ENCODE results near the gene PRRT2.
"Not testable (repeated sequence)": the region's sequence is repeated elsewhere in the genome, so short reads cannot be mapped to it uniquely, and the experiment has no call there.

The PRRT2 gene

DNA sequence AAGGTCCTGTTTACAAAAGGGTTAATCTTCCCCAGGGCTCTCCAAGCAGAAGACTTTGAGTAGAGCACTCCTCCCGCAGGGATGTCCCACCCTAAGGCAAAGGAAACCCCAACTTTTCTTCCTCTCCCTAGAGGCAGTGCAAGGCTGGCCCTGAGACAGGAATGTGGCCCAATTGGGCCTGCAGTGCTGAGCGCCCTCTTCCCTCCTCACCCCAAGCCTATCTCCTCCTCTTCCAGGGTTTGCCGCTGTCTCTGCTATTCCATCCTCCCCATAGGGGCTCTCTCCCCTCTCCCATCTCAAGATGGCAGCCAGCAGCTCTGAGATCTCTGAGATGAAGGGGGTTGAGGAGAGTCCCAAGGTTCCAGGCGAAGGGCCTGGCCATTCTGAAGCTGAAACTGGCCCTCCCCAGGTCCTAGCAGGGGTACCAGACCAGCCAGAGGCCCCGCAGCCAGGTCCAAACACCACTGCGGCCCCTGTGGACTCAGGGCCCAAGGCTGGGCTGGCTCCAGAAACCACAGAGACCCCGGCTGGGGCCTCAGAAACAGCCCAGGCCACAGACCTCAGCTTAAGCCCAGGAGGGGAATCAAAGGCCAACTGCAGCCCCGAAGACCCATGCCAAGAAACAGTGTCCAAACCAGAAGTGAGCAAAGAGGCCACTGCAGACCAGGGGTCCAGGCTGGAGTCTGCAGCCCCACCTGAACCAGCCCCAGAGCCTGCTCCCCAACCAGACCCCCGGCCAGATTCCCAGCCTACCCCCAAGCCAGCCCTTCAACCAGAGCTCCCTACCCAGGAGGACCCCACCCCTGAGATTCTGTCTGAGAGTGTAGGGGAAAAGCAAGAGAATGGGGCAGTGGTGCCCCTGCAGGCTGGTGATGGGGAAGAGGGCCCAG, 1.0 kb downstream of the PRRT2 start:
- DNase-seq: no peak

DNA sequence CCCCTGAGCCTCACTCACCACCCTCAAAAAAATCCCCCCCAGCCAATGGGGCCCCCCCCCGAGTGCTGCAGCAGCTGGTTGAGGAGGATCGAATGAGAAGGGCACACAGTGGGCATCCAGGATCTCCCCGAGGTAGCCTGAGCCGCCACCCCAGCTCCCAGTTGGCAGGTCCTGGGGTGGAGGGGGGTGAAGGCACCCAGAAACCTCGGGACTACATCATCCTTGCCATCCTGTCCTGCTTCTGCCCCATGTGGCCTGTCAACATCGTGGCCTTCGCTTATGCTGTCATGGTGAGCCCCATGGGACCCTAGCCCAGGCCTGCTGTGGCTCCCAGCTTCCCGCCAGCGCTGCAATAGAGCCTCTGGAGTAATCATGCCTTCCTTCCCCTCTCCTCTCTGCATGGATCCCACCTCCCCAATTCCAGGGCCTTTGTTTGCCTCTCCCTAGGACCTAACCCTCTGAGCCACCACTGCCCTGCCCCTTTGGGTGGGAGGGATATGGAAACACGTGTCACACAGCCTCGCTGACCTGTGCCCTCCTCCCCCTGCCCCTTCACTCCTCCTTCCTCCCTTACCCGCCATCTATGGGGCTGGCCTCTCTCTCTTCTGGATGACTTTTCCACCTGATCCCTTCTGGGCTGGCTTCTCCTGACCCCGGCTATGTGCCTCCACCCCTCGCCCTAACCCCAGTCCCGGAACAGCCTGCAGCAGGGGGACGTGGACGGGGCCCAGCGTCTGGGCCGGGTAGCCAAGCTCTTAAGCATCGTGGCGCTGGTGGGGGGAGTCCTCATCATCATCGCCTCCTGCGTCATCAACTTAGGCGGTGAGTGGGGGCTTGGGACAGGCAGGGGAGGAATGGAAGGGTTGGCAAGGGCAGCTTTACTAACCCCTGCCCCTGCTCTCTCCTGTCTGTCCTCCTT, 1.9 kb downstream of the PRRT2 start:
- DNase-seq: no peak

DNA sequence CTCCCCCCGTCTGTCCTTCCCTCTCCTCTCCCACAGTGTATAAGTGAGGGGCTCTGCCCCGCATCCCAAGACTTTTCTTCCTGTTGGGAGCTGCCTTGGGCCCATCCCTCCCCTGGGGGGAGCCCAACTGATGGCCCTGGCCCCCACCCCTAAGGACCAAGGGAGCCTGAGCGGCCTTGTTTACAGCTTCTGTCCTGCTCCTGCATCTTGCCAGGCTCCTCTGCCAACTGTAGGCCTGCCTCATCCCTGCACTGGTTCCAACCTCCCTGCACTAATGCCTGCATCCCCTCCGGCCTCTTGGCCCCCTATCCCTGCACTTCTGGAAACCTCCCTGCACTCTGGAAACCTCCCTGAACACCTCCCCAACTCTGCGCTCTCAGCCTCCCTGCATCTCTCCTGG, 2.6 kb downstream of the PRRT2 start:
- no peak for DNase-seq

DNA sequence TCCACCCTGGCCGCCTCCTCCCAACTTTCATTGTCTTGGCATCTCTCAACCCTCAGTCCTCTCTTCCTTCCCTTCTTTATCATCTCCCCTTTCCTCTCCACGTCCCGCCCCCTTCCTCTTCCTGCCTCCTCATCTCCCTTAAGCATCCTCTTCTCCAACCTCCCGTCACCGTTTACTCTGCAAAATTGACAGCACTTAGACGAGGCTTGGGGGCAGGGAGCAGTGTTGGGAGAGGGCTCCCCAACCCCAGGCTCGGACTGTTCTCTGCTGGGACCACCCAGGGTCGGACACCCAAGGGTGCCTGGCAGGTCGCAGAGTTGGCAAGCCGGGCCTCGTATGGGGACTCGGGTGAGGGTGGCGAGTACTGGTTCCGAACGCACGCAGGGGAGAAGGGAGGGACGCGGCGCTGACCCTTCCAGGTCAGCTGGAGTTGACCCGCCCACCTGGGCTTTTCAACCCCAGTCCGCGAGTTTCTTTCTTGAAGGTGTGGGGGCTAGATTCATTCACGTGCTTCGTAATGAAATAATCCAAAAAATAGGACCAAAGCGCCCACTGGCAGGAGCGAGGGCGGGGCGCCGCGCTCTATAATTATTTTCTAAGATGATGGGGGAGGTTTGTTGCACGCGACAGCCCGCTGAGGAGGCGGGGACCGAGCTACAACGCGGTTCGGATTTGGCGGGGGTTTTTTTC, 3.2 kb downstream of the PRRT2 start:
- peak; percentile 64 for DNase-seq

DNA sequence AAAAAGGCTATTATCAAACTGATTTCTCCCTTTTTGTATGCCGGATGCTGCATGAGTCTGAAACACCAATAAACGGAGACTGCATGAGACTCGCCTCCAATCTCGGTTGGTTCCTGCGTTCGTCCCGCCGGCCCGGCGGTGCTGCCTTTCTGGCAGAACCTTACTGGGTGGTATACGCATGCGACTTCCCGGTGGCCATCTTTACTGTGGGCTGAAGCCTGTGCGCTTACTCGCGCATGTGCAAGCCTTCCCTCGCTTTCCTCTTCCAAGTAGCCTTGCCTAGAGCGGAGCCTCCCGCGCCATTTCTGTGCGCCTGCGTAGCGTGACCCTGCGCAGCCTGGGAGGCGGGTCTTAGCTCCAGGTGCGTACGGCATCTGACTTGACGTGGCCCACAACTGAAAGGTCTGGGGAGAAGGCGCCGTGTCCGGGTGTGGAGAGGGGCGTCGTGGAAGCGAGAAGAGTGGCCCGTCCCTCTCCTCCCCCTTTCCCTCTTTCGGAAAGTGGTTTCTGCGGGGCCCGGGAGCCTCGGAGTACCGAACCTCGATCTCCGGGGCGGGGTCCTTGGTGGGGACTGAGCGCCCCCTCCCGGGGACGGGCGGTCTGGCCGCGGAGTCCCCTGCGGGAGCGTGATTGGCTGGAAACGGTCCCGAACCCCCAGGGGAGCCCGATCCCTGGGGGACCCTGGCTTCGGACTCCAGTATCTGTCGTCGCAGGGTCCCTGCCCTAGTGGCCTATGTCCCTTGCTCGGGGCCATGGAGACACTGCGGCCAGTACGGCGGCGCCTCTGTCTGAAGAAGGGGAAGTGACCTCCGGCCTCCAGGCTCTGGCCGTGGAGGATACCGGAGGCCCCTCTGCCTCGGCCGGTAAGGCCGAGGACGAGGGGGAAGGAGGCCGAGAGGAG, 4.0 kb downstream of the PRRT2 start, which contains the start of gene PAGR1:
TSS of gene PAGR1 (plus strand) at position 360 of the 901 bp plus-strand sequence. CDS start at position 734, 374 bp downstream.
- DNase-seq: peak; percentile 97

DNA sequence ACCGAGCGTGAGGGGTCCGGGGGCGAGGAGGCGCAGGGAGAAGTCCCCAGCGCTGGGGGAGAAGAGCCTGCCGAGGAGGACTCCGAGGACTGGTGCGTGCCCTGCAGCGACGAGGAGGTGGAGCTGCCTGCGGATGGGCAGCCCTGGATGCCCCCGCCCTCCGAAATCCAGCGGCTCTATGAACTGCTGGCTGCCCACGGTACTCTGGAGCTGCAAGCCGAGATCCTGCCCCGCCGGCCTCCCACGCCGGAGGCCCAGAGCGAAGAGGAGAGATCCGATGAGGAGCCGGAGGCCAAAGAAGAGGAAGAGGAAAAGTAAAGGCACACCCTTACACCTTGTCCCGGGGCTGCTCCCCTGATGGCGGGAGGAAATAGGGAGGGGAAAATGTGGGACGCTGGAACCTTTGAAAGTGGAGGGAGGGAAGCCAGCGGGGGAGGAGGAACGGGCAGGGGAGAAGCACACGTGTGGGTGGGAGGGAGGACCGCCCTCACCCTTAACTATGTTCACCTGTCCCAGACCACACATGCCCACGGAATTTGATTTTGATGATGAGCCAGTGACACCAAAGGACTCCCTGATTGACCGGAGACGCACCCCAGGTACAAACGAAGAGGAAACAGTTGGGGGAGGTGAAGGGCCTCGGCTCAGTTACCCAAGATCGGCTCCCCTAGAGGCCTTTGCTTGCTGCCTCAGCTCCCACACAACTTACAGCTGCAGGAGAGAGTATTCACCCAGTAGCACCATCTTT, 4.9 kb downstream of the PRRT2 start:
- DNase-seq: peak; percentile 58

DNA sequence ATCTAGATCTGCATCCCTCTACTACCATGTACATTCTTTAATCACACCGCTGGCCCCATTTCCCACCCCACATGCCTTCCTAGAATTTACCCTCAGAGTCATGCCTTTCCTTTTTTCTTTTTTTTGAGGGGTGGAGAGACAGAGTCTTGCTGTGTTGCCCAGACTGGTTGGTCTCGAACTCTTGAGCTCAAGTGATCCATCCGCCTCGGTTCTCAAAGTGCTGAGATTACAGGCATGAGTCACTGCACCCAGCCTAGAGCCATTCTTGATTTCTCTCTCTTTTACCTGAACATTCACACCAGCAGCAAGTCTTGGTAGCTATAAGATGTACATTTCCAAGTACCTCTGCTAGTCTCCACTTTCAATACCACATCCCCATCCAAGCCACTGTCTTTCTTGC, 6.1 kb downstream of the PRRT2 start:
- no peak for DNase-seq

DNA sequence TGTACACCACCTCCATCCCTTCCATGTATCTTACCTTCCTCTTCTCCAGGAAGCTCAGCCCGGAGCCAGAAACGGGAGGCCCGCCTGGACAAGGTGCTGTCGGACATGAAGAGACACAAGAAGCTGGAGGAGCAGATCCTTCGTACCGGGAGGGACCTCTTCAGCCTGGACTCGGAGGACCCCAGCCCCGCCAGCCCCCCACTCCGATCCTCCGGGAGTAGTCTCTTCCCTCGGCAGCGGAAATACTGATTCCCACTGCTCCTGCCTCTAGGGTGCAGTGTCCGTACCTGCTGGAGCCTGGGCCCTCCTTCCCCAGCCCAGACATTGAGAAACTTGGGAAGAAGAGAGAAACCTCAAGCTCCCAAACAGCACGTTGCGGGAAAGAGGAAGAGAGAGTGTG, 7.5 kb downstream of the PRRT2 start:
- no peak for DNase-seq

DNA sequence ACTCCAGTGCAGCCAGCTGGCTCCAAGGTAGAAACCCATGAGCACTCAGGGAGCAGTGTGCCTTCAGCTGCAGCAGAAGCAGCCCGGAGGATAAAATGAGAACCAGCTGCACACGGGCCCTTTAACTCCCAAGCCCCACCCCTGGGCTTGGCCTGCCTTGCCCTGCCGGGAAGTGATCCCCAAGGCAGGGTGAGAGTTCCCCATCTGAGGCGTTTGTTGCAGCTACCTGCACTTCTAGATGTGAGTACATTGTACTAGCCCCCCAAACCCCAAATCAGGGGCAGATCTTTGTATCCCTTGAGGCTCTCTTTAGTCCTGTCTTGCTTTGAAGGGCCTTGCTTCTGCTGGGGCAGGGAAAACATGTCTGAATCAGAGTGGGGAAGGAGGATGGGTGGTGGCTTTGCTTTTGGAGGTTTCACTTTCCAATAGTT, 8.3 kb downstream of the PRRT2 start, which contains the start of gene MVP:
TSS of gene MVP (plus strand) at position 192 of the 431 bp plus-strand sequence. CDS start 10,088 bp downstream, outside the sequence.
- peak; percentile 36 for DNase-seq

DNA sequence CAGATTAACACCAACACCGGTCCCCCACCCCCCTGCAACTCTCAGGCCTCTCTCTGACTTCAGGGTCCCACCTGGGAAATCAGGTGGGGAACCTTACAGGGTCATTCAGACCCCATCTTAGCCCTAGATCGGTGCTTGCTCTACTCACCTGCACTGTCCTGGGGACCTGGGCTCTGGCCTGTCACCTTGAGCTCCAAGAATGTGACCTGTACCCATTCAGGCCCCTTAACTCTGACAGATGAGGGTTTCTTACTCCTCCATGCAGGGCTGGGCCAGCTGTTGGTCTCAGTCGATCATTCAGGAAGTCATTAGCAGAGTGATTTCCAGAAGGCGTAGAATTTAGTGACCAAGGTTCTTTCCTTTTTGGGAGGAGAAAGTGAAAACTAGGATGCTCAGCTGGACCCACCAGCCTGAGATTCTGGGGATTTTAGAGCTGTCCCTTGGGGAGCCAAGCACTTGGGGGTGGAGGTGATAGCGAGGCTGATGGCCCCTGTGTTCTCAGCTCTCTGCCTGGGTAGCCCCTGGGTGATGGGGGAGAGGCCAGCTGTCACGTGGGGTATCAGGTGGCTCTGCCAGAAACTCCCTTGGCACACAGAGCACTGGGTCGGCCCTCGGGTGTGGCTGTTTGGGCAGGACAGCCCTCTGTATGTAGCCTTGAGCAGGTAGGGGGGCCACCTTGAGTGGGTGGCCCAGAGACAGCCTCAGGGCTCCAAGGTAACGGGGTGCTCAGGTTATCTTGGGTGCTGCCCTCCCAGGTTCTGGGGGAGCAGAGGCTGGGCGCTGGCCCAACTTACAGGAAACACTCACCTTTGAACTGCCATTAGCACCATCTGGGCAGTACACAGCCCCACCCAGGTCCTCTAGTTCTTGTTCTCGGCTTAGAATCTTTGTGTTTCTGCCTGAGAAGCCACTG, 9.0 kb downstream of the PRRT2 start:
- peak; percentile 42 for DNase-seq

DNA sequence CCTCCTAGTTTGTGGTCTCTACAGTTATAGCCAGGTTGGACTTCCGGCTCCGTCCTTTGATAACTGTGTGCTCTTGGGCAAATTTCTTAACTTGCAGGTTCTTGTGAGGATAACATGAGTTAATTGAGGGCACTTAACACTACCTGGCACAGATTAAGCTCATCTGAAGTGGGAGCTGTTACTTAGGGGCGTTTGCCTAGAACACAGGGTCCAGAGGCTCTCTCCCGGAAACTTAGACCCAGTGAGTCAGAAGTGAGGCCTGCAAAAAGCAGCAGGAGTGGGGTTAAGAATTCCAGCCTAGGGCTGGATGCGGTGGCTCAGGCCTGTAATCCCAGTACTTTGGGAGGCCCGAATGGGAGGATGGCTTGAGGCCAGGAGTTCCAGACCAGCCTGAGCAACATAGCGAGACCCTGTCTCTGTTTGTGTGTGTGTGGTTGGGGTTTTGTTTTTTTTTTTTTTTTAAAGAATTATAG, 9.7 kb downstream of the PRRT2 start:
- no peak for DNase-seq

DNA sequence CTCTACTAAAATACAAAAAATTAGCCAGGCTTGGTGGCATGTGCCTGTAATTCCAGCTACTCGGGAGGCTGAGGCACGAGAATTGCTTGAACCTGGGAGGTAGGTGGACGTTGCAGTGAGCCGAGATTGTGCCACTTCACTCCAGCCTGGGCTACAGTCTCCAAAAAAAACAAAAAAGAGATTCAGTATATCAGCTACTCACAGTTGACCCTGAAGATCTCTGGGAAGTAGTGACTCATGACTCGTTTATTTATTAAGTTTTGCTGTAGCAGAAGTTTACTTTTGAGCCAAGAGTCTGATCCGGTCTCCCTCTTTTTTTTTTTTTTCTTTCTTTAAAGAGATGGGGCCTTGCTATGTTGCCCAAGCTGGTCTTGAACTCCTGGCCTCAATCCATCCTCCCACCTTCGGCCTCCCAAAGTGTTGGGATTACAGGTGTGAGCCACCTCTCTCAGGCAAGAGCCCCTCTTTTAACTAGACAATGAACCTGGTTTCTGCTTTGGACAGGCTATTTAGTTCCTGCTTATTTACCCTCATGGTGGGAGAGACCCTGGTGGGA, 12.7 kb downstream of the PRRT2 start:
- DNase-seq: no peak

DNA sequence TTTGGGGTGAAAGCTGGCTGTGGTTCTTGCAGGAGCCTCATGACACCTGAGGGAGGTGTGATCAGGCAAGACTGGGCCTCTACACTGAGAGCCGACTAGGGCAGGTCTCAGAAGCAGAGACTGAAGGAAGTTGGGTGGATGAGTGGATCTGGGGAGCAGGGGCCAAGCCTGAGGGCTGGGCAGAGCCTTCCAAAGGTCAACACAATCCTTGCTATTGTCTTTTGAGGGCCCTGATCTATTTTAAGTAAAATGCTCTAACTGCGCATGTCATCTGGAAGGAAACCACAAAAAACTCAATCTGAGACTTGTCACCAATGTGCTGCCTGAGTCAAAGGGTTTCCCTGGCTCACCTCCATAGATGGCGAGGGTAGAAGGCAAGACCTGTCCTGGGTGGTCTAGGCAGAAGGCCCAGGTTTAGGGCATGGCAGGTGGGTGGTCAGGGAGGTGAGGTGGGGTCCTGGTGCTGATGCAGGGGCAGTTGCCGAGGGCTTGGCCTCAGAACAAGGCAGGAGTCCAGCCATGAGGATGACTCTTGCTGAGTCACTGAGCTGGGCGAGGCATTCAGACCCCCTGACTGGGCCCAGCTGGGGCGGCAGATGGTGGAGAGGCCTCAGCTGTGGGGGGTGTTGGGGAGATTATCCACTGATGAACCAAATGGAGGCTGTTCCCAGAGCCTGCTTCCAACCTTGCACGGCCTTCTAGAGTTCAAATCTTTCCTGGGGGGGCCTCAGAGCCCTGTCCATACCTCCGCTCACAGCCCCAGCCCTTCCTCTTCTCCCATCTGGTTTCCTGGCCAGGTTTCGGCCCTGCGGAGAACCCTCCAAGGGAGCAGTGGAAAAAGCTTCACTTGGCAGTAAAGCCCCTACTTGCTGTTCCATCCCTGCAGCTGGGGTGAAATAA, 13.4 kb downstream of the PRRT2 start:
- peak; percentile 52 for DNase-seq

DNA sequence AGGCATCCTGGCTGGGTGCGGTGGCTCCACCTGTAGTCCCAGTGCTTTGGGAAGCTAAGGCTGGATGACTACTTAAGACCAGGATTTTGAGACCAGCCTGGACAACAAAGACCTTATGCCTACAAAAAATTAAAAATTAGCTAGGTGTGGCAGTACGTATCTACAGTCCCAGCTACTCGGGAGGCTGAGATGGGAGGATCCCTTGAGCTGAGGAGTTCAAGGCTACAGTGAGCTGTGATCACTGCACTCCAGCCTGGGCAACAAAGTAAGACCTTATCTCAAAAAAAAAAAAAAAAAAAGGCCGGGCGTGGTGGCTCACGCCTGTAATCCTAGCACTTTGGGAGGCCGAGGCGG, 14.3 kb downstream of the PRRT2 start:
- no peak for DNase-seq

DNA sequence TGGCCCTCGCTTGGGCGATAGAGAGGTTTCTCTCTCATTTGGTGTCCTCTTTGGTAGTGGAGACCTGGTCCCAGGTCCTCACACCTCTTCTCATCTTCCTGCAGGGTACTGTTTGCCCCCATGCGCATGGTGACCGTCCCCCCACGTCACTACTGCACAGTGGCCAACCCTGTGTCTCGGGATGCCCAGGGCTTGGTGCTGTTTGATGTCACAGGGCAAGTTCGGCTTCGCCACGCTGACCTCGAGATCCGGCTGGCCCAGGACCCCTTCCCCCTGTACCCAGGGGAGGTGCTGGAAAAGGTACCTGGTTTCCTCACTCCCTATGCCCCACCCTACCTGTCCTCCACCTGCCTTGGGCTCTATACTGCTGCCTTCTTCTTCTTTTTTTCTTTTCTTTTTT, 18.8 kb downstream of the PRRT2 start:
- no peak for DNase-seq

DNA sequence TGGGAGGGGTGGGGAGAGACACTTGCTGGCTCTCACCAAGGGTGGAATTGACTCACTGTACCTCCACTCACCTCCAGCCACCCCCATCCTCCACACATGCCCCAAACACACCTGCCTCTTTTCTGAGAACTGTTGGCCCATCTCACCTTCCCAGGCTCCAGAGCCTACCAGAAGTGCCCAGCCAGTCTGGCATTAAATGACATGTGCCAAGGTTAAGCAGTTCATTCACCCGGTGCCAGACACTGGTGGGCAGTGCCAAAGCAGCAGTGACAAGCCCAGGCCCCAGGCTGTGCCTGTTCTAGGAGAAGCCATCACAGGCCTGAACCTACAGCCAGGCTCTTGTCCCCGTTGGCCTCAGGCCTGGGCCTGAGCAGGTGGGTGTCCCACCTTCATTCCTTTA, 19.5 kb downstream of the PRRT2 start:
- no peak for DNase-seq

DNA sequence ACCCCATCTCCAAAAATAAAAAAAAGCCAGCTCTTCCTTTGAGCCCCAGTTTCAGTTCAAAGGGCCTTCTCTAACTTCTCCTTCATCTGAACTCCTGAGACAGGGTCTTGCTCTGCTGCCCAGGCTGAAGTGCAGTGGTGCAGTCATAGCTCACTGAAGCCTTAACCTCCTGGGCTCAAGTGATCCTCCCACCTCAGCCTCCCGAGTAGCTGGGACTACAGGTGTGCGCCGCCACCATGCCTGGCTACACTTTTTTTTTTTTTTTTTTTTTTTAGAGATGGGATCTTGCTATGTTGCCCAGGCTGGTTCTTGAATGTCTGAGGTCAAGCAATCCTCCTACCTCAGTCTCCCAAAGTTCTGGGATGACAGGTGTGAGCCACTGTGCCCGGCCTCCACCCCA, 21.2 kb downstream of the PRRT2 start:
- DNase-seq: not testable (repeated sequence)

DNA sequence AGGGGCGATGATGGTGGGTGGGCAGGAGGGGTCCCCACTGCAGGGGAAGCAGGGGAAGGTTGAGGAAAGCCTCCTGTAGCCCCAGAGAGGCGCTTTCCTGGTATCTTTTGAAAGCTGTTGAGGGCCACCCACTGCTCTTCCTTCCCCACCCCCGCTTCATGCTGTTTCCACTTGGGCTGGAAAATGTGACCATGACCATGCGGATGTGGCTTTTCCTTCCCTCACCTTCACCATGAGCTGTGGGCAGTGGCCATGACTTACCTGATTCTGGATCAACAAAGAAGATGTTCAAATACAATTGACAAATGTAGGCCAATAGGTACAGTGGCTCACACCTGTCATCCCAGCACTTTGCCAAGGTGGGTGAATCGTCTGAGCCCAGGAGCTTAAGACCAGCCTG, 22.1 kb downstream of the PRRT2 start:
- DNase-seq: no peak
